IPS-20b (cell line): ENCODE data around the gene PKP2.

Experiments used
- H3K27ac ChIP-seq: one replicate; pipeline ENCODE4 v1.5.1; 2013; ENCODE audit warnings: low read length
- H3K27me3 ChIP-seq: 2 replicates; pipeline ENCODE4 v1.6.1; 2013; ENCODE audit warnings: mild to moderate bottlenecking, low read length, inconsistent platforms; ENCODE audit not compliant: insufficient read depth
- H3K36me3 ChIP-seq: 2 replicates; pipeline ENCODE4 v1.6.1; 2013; ENCODE audit warnings: low read depth, mild to moderate bottlenecking, inconsistent platforms, low read length, moderate library complexity; ENCODE audit not compliant: insufficient read depth
- H3K4me1 ChIP-seq: 2 replicates; pipeline ENCODE4 v1.6.1; 2013; ENCODE audit warnings: mild to moderate bottlenecking, control low read depth, inconsistent platforms, low read length, moderate library complexity; ENCODE audit not compliant: insufficient read depth
- H3K4me3 ChIP-seq: 2 replicates; pipeline ENCODE4 v1.5.1; 2013; ENCODE audit warnings: mild to moderate bottlenecking, low read length, inconsistent platforms
- H3K9ac ChIP-seq: 2 replicates; pipeline ENCODE4 v1.6.1; 2013; ENCODE audit warnings: low read depth, mild to moderate bottlenecking, inconsistent platforms, low read length, moderate library complexity
- H3K9me3 ChIP-seq: 2 replicates; pipeline ENCODE4 v1.6.1; 2013; ENCODE audit warnings: mild to moderate bottlenecking, low read depth, low read length, inconsistent platforms; ENCODE audit not compliant: insufficient read depth

Gene PKP2

GRCh38 chr12:32770141-32770540, 126.4 kb downstream of the PKP2 start:
- H3K36me3 ChIP-seq: no peaks in the 10 kb centered on the region
- H3K27ac ChIP-seq: no peak overlapping the region

GRCh38 chr12:32768518-32768917, 128.1 kb downstream of the PKP2 start:
- no peaks in the 10 kb centered on the region for H3K9me3 ChIP-seq
- H3K27ac ChIP-seq: no peak overlapping the region
- H3K27me3 ChIP-seq: no peaks in the 10 kb centered on the region
- H3K4me3 ChIP-seq: no peak overlapping the region
- H3K4me1 ChIP-seq: no peaks in the 10 kb centered on the region
- H3K36me3 ChIP-seq: no peaks in the 10 kb centered on the region
- no peak overlapping the region for H3K9ac ChIP-seq

More at GRCh38 chr12:32770141-32770540, 126.4 kb downstream of the PKP2 start:
- H3K27me3 ChIP-seq: no peaks in the 10 kb centered on the region
- H3K4me1 ChIP-seq: no peaks in the 10 kb centered on the region
- H3K9me3 ChIP-seq: no peaks in the 10 kb centered on the region
- H3K9ac ChIP-seq: no peak overlapping the region
- H3K4me3 ChIP-seq: no peak overlapping the region

GRCh38 chr12:32765906-32766305, 130.7 kb downstream of the PKP2 start:
- Histone ChIP-seq H3K4me1 (no peaks in the 10 kb centered on the region), H3K36me3 (no peaks in the 10 kb centered on the region), H3K27me3 (no peaks in the 10 kb centered on the region), H3K9me3 (no peaks in the 10 kb centered on the region), H3K27ac (no peak overlapping the region), H3K9ac (no peak overlapping the region), H3K4me3 (no peak overlapping the region)

GRCh38 chr12:32761716-32762115, 134.9 kb downstream of the PKP2 start:
- Histone ChIP-seq H3K9ac (no peak overlapping the region), H3K27ac (no peak overlapping the region), H3K36me3 (no peaks in the 10 kb centered on the region), H3K4me3 (no peak overlapping the region), H3K4me1 (no peaks in the 10 kb centered on the region), H3K9me3 (no peaks in the 10 kb centered on the region), H3K27me3 (no peaks in the 10 kb centered on the region)

GRCh38 chr12:32757157-32757556, 139.4 kb downstream of the PKP2 start:
- Histone ChIP-seq H3K9ac (no peak overlapping the region), H3K4me1 (no peaks in the 10 kb centered on the region; the same call in 1 of the 2 replicates), H3K9me3 (no peaks in the 10 kb centered on the region), H3K27ac (no peak overlapping the region), H3K4me3 (no peak overlapping the region), H3K27me3 (no peaks in the 10 kb centered on the region), H3K36me3 (peaks cover 21% of the 10 kb centered on the region)

- H3K4me1 ChIP-seq: no peaks in the 10 kb centered on the region; the same call in 1 of the 2 replicates
- H3K27me3 ChIP-seq: no peaks in the 10 kb centered on the region
- H3K27ac ChIP-seq: no peak overlapping the region
- H3K9ac ChIP-seq: peak overlapping the region; percentile 98; the same call in 1 of the 2 replicates
- peak overlapping the region; percentile 97; the same call in 1 of the 2 replicates for H3K4me3 ChIP-seq
- no peaks in the 10 kb centered on the region for H3K9me3 ChIP-seq
- H3K36me3 ChIP-seq: peaks cover 27% of the 10 kb centered on the region
Observed at GRCh38 chr12:32756476-32757066, 140.0 kb downstream of the PKP2 start.

GRCh38 chr12:32755654-32756475, 140.7 kb downstream of the PKP2 start, which contains the start of gene YARS2:
Gene YARS2 (minus strand): TSS chr12:32755897. CDS start chr12:32755874, 23 bp downstream.
- Histone ChIP-seq H3K36me3 (peaks cover 34% of the 10 kb centered on the region), H3K9ac (peak within 1 kb of the TSS; percentile 98), H3K4me1 (no peaks in the 10 kb centered on the region; the same call in 1 of the 2 replicates), H3K27me3 (no peaks in the 10 kb centered on the region), H3K9me3 (no peaks in the 10 kb centered on the region), H3K4me3 (peak within 1 kb of the TSS; percentile 97), H3K27ac (peak within 1 kb of the TSS; percentile 98)

GRCh38 chr12:32755051-32755653, 141.4 kb downstream of the PKP2 start:
- Histone ChIP-seq H3K4me3 (peak overlapping the region; percentile 97), H3K4me1 (no peaks in the 10 kb centered on the region; the same call in 1 of the 2 replicates), H3K9ac (peak overlapping the region; percentile 98)

GRCh38 chr12:32754111-32754510, 142.5 kb downstream of the PKP2 start:
- peak overlapping the region; percentile 97 for H3K4me3 ChIP-seq
- H3K27me3 ChIP-seq: no peaks in the 10 kb centered on the region
- no peaks in the 10 kb centered on the region; the same call in 1 of the 2 replicates for H3K4me1 ChIP-seq
- H3K9me3 ChIP-seq: no peaks in the 10 kb centered on the region
- H3K27ac ChIP-seq: no peak overlapping the region
- peak overlapping the region; percentile 30; the same call in 1 of the 2 replicates for H3K9ac ChIP-seq
- H3K36me3 ChIP-seq: peaks cover 52% of the 10 kb centered on the region

More at GRCh38 chr12:32755051-32755653, 141.4 kb downstream of the PKP2 start:
- Histone ChIP-seq H3K27ac (peak overlapping the region; percentile 98), H3K9me3 (no peaks in the 10 kb centered on the region), H3K27me3 (no peaks in the 10 kb centered on the region), H3K36me3 (peaks cover 41% of the 10 kb centered on the region)

GRCh38 chr12:32753605-32754004, 143.0 kb downstream of the PKP2 start:
- no peak overlapping the region for H3K9ac ChIP-seq
- H3K4me3 ChIP-seq: peak overlapping the region; percentile 97
- no peaks in the 10 kb centered on the region; the same call in 1 of the 2 replicates for H3K4me1 ChIP-seq
- H3K27me3 ChIP-seq: no peaks in the 10 kb centered on the region
- H3K36me3 ChIP-seq: peaks cover 57% of the 10 kb centered on the region
- H3K9me3 ChIP-seq: no peaks in the 10 kb centered on the region
- no peak overlapping the region for H3K27ac ChIP-seq

GRCh38 chr12:32743264-32743663, 153.3 kb downstream of the PKP2 start:
- no peak overlapping the region for H3K4me3 ChIP-seq
- H3K27ac ChIP-seq: no peak overlapping the region
- no peaks in the 10 kb centered on the region for H3K27me3 ChIP-seq
- peaks cover 6% of the 10 kb centered on the region for H3K4me1 ChIP-seq
- H3K36me3 ChIP-seq: peaks cover 95% of the 10 kb centered on the region
- H3K9ac ChIP-seq: no peak overlapping the region
- no peaks in the 10 kb centered on the region for H3K9me3 ChIP-seq
